ENCODE measurements around the gene DNAH2. TPM values are rescaled to one million over a fixed set of nuclear protein-coding genes. Genes with fewer than 3 reads are reported as not detected.
A peak's percentile ranks its signal among the peaks of the same experiment; 100 is the strongest.

DNAH2 gene
- polyA plus RNA-seq, 12 donors = 2.3 to 13.6 (median 3.8) TPM; not detected in 1

DNA sequence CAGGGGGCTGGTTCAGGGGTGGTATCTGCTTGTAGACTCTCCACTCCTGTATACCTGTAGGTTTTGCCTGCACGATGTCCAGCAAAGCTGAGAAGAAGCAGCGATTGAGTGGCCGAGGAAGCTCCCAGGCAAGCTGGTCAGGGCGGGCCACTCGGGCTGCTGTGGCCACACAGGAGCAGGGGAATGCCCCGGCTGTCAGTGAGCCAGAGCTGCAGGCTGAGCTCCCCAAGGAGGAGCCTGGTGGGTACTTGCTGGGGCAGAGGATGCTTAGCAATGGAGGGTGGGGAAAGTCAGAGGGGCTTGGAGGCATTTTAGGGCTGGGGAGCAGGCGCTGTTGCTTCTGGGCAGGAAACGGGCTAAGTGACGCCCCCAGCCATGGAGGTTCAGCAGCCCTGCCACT lies 2.1 kb downstream of the DNAH2 start:
- DNase-seq = no peak

GRCh38 chr17:7720125-7720524 lies 2.6 kb downstream of the DNAH2 start:
- no peak for DNase-seq

GRCh38 chr17:7721612-7722011 lies 4.1 kb downstream of the DNAH2 start:
- no peak for DNase-seq

DNA sequence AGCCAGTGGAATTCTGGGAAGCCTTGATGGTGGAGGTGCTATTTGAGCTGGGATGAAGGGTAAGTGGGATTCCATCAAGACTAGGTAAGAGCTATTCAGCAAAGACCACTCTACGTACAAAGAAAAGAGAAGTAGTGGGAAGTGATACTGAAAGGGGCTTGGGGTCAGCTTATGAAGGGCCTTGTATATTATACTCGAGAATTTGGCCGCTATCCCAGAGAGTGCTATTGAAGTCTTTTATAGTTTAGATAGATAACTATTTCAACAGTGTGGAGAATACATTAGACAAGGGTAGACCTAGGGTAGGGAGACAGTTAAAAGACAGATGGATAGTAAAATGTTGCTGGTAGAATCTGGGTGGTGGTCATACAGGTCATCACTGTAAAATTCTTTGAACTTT lies 10.3 kb downstream of the DNAH2 start:
- no peak for DNase-seq

GRCh38 chr17:7729816-7730215 lies 12.3 kb downstream of the DNAH2 start:
- no peak for DNase-seq

- no peak for DNase-seq
Measured at GRCh38 chr17:7732981-7733539, 15.5 kb downstream of the DNAH2 start.

GRCh38 chr17:7737601-7738000 lies 20.1 kb downstream of the DNAH2 start:
- DNase-seq = no peak

GRCh38 chr17:7739746-7740145 lies 22.2 kb downstream of the DNAH2 start:
- DNase-seq = no peak

DNA sequence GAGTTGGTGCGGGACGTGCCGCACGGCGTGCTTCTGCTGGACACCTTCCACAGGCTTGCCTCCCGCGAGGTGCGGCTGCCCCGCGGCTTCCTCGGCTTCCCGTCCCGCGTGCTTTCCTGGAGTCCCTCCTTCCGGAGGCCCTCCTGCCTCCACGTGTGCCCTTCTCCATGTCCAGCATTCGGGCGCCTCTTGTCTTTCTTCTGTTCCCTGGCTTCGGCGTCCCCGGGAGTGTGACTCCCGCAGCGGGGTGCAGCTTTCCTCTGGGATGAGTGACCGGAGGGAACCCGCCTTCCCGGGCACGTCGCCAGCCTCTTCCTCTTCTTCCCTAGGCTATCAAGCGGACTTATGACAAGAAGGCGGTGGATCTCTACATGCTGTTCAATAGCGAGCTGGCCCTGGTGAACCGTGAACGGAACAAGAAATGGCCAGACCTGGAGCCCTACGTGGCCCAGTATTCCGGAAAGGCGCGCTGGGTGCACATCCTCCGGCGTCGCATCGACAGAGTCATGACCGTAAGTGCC lies 23.0 kb downstream of the DNAH2 start:
- no peak for DNase-seq

DNA sequence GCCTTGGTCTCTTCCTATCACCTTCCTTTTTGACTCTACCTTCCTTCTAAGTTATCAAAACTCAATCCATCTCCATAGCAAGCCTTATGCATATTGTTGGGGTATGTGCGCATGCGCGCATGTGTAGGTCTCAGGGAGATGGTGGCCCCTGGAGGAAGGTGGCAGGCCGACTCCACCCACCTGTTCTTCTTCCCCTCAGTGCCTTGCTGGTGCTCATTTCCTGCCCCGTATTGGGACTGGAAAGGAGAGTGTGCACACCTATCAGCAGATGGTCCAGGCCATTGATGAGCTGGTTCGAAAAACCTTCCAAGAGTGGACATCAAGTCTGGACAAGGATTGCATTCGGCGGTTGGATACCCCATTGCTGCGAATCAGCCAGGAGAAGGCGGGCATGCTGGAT lies 25.2 kb downstream of the DNAH2 start:
- DNase-seq = no peak

DNA sequence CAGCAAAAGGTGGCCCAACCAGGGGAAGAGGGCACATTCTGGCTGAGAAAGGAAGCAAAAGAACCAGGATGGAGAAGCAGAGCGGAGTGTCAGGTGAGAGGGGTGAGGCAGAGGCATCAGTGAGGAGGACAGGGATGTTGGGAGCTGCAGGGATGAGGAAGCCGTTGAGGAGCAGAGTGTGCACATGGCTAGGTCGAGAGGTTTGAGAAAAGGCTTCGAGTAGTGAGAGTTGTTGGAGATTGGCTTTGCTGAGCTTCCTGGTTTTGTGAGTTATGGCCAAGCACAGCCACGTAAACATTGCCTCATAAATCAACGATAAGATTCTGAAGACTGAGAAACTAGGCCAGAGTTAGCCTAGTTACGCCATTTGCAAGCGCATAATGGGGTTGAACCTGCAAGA lies 26.9 kb downstream of the DNAH2 start:
- no peak for DNase-seq

DNA sequence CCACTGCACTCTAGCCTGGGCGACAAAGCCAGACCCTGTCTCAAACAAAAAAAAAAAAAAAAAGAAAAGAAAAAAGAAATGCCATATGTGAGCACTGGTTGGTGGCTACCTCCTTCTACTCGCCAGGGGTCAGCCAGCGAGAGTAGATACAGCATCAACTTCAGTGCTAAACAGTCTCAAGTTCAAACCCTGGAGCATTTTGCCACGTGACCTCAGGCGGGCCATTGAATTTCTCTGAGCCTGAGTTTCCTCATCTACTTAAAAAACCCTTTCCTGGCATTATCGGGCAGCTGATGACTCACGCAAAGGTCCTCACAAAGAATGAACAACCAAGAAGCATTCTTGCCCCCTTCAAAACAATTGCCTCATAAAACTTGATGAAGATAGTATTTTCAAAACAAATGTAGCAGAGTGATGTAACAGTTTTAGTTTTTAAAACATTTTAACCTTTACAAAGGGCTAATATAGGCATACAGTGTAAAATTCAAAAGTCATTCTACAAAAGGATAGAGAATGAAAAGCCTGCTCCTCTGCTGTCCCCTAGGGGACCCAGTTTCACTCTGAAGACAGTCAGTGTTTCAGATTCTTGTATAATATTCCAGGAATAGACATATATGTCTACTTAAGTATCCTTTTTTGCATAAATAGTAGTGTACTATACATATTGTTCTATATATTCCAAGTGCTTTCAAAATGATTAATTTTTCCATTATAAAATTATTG lies 28.4 kb downstream of the DNAH2 start:
- DNase-seq = no peak

GRCh38 chr17:7747635-7748071 lies 30.1 kb downstream of the DNAH2 start:
- DNase-seq = peak; percentile 14

DNA sequence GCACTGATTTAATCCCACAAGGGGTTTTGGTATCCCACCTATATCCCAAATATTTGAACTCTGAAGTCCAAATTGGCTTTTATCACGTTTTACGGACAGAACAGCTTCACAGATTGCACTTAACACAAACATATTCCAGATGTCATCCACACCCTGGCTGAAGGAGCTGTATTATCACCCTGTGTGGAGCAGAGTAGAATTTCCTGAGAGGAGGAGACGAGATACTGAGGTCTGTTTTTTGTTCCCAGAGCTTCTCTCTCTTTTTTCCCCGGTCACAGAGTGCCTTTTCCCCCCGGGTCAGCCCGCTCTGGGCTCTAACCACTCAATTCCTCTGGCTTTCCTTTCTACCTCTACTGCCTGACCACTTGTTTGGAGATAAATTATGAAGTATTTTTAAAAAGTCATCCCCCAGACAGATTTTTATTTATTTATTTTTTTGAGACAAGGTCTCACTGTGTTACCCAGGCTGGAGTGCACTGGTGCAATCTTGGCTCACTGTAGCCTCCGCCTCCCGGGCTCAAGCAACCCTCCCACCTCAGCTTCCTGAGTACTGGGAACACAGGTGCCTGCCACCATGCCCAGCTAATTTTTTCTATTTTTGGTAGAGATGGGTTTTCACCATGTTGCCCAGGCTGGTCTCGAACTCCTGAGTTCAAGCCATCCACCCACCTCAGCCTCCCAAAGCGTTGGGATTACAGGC lies 30.7 kb downstream of the DNAH2 start:
- peak; percentile 8 for DNase-seq

GRCh38 chr17:7750321-7750821 lies 32.8 kb downstream of the DNAH2 start:
- no peak for DNase-seq

DNA sequence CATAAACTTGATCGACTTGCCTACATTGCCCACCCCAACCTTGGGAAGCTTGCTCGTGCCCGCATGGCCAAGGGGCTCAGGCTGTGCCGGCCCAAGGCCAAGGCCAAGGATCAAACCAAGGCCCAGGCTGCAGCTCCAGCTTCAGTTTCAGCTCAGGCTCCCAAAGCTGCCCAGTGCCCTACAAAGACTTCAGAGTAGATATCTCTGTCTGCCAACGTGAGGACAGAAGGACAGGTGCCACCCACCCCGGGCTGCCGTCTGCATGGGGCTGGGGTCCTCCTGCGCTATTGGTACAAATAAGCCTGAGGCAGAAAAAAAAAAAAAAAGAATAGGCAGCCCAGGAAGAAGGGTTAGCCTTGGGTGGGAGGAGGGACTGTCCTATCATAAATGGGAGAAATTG lies 37.1 kb downstream of the DNAH2 start:
- DNase-seq = no peak

DNA sequence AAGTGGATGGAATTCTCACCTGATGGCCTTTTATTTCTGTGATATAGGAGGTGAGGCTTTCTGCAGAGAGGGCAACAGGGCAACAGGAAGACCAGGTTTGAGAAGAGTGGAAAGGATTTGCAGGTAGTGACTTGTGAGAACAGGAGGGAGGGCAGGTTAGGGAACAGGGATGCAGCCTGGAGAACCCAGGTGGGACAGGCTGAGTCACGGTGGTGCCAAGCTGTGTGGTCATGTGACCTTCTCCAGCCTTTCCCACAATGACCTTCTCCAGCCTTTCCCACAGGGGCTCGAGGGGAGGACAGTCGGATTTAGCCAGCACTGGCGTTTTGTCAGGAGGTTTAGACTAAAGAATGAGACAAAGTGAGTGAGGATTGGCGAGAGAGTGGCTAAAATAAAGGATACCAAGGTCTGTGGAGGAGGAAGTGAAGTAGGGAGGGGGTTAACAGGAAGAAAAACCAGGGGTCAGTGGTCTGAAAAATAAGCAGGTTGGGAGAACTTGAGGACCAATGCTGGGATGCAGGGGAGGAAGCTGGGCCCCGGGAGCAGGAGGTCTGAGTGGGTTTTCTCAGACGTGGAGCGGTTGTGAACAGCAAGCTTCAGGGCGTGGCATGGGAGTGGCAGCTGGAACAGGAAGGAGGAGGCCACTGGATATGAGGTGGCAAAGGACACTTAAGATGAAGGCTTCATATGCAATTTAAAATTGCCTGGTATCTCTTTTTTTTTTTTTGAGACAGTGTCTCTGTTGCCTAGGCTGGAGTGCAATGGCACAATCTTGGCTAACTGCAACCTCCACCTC lies 37.7 kb downstream of the DNAH2 start:
- DNase-seq = no peak

GRCh38 chr17:7756968-7757367 lies 39.4 kb downstream of the DNAH2 start:
- no peak for DNase-seq

DNA sequence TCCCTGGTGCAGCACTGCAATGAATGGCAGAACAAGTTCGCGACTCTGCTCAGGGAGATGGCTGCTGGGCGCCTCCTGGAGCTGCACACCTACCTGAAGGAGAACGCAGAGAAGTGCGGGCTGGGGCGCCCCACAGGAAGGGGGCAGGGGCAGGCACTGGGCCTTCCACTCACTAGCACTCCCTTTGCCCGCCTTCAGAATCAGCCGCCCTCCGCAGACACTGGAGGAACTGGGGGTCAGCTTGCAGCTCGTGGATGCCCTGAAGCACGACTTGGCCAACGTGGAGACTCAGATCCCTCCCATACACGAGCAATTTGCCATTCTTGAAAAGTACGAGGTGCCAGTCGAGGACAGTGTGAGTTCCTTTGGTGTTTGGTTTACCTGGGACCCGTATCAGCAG lies 46.4 kb downstream of the DNAH2 start:
- DNase-seq = no peak

GRCh38 chr17:7767004-7767403 lies 49.5 kb downstream of the DNAH2 start:
- DNase-seq = no peak

- peak; percentile 17 for DNase-seq
Measured at GRCh38 chr17:7767405-7768021, 50.0 kb downstream of the DNAH2 start.
